Kidney (tissue), 14 donors: ENCODE data around the gene CABP4. TPM values are rescaled to one million over a fixed set of nuclear protein-coding genes. Genes with fewer than 3 reads are reported as not detected.
A peak's percentile ranks its signal among the peaks of the same experiment; 100 is the strongest.

Source experiments
- DNase-seq, 5 donors: peaks; one replicate each; pipeline ENCODE4 v3.0.0-alpha.2; 2013 to 2020
- FAIRE-seq: peaks from 2 replicates; lab custom pipeline; 2012; peaks lifted over from hg19 to GRCh38; lab: Jason Lieb, UNC
- H3K27ac ChIP-seq, 2 donors: one replicate each; pipeline ENCODE4 v1.7.0; 2013; ENCODE audit warnings: low read depth in 2 of 2, low read length in 2 of 2, inconsistent platforms in 1 of 2
- H3K27me3 ChIP-seq: one replicate; pipeline ENCODE4 v1.7.1; 2013; ENCODE audit warnings: low read length, inconsistent platforms; ENCODE audit not compliant: control insufficient read depth, insufficient read depth
- H3K36me3 ChIP-seq, 3 donors: one replicate each; pipeline versions ENCODE4 v1.7.0 to v1.7.1; 2013; ENCODE audit warnings: low read length in 3 of 3, control low read depth in 1 of 3, inconsistent platforms in 1 of 3; ENCODE audit not compliant: insufficient read depth in 3 of 3, control insufficient read depth in 2 of 3
- H3K4me1 ChIP-seq, 3 donors: one replicate each; pipeline versions ENCODE4 v1.7.0 to v1.7.1; 2013; ENCODE audit warnings: low read length in 3 of 3, inconsistent platforms in 1 of 3, low read depth in 1 of 3; ENCODE audit not compliant: control insufficient read depth in 2 of 3, insufficient read depth in 2 of 3
- H3K4me3 ChIP-seq, 3 donors: one replicate each; pipeline versions ENCODE4 v1.7.0 to v1.8.1; 2013; ENCODE audit warnings: low read length in 3 of 3, control low read depth in 1 of 3, inconsistent platforms in 1 of 3
- H3K9ac ChIP-seq, 3 donors: one replicate each; pipeline versions ENCODE4 v1.7.0 to v1.7.1; 2013; ENCODE audit warnings: low read length in 3 of 3, control low read depth in 1 of 3, inconsistent platforms in 1 of 3
- H3K9me3 ChIP-seq, 3 donors: one replicate each; pipeline versions ENCODE4 v1.7.0 to v1.7.1; 2013; ENCODE audit warnings: low read length in 3 of 3, control low read depth in 1 of 3, inconsistent platforms in 1 of 3; ENCODE audit not compliant: control insufficient read depth in 2 of 3, insufficient read depth in 1 of 3
- intact Hi-C: fragments of 100-400 bp; cut with DNase I; formaldehyde crosslinking; loops from one replicate; pipeline ENCODE4 v1.11.1; 2022
- polyA plus RNA-seq: library from polyadenylated mRNA; stranded (reverse); fragments of 350-450 nt; fragmentation: Illumina TruSeq; extraction: RNeasy Lipid Tissue Mini Kit (QIAGEN cat#74804); gene quantifications from one replicate; pipeline ENCODE4 v1.2.3, GENCODE V29; 2014; ENCODE audit warnings: low read depth, low replicate concordance; ENCODE audit not compliant: insufficient read depth
- total RNA-seq: library from RNA; stranded (reverse); fragmentation: NEBNext Ultra II Directional; extraction: Animal tissue kit (Norgen Biotek cat#: 25700); gene quantifications from one replicate; pipeline ENCODE4 v1.2.1, GENCODE V29; 2021
- TF ChIP-seq, protein P1 (sequence below): IDR thresholded peaks from 3 replicates; pipeline ENCODE4 v1.5.1; 2012; ENCODE audit warnings: mild to moderate bottlenecking, moderate library complexity, borderline replicate concordance; ENCODE audit not compliant: insufficient read depth; ENCODE audit errors: extremely low read depth
- donor health status: control.
- donor health status: control.
- donor health status: control.
- donor health status: control.
- donor health status: control.
- donor health status: DM: yes; HTN: yes; CAD: no.
- donor health status: Normal renal cell carcinoma (clear cell type).

The CABP4 gene
- total and polyA plus RNA-seq, 2 donors from 2014 or later, result 0.49 to 3.1 TPM

GRCh38 chr11:67490727-67491065 lies 35.5 kb downstream of the CABP4 start:
- no peak overlapping the region for H3K9ac ChIP-seq

DNA sequence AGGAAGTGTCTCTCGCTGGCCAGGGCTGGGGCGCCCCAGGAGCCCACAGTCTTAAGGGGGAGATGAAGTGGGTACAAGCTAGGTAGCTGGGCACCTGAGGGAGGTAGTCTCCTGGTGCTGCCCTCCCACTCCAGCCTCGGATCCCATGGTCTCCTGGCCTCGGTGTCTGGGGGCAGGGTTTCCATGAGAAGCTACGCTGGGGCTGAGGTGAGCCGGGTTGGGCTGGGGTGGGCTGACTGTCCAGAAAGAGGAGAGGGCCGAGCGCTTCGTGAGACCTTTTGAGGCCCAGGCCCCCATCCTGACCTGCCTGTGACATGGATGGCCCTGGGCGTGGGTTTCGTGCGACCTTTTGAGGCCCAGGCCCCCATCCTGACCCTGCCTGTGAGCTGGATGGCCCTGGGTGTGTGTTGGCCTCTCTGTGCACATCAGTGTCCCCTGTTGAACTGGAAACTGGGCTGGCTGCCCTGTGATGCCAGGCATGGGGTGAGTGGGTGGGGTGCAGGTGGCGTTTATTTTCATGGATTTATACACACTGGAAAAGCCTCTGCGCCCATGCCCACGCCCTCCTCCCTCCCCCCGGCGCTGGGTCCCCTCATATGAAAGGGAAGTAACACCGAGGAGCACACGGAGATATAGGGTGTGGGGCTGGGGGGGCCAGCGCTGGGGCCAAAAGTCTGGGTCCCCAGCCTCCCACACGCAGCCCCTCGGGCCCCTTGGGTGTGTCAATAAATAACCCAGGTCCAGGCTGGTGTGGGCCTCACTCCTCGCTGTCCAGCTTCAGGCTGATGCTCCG lies 36.3 kb downstream of the CABP4 start:
- TF ChIP-seq, protein P1, sequence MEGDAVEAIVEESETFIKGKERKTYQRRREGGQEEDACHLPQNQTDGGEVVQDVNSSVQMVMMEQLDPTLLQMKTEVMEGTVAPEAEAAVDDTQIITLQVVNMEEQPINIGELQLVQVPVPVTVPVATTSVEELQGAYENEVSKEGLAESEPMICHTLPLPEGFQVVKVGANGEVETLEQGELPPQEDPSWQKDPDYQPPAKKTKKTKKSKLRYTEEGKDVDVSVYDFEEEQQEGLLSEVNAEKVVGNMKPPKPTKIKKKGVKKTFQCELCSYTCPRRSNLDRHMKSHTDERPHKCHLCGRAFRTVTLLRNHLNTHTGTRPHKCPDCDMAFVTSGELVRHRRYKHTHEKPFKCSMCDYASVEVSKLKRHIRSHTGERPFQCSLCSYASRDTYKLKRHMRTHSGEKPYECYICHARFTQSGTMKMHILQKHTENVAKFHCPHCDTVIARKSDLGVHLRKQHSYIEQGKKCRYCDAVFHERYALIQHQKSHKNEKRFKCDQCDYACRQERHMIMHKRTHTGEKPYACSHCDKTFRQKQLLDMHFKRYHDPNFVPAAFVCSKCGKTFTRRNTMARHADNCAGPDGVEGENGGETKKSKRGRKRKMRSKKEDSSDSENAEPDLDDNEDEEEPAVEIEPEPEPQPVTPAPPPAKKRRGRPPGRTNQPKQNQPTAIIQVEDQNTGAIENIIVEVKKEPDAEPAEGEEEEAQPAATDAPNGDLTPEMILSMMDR, result no peak
- no peak overlapping the region for H3K27ac ChIP-seq
- DNase-seq (peak in 1 of 5 donors; percentile 51), FAIRE-seq (no peak)
- H3K4me3 ChIP-seq, result no peak overlapping the region
- H3K36me3 ChIP-seq, result peaks cover 0 to 17% (median 2%) of the 10 kb centered on the region in 3 donors
- no peaks in the 10 kb centered on the region for H3K27me3 ChIP-seq
- intact Hi-C loops, result no loop called here
- no peak overlapping the region for H3K9ac ChIP-seq
- no peaks in the 10 kb centered on the region for H3K9me3 ChIP-seq
- H3K4me1 ChIP-seq, result no peaks in the 10 kb centered on the region

More at GRCh38 chr11:67490727-67491065, 35.5 kb downstream of the CABP4 start:
- Histone ChIP-seq H3K27ac (no peak overlapping the region), H3K9me3 (no peaks in the 10 kb centered on the region), H3K4me1 (no peaks in the 10 kb centered on the region), H3K36me3 (peaks cover 0 to 17% (median 2%) of the 10 kb centered on the region in 3 donors), H3K27me3 (no peaks in the 10 kb centered on the region), H3K4me3 (no peak overlapping the region)
- intact Hi-C loops, result no loop called here
- TF ChIP-seq, protein P1, result no peak
- FAIRE-seq (no peak), DNase-seq (peak in 1 of 5 donors; percentile 68)

- Histone ChIP-seq H3K27me3 (no peaks in the 10 kb centered on the region), H3K27ac (no peak overlapping the region), H3K4me3 (no peak overlapping the region), H3K9ac (no peak overlapping the region), H3K36me3 (peaks cover 0 to 17% (median 2%) of the 10 kb centered on the region in 3 donors), H3K9me3 (no peaks in the 10 kb centered on the region), H3K4me1 (no peaks in the 10 kb centered on the region)
- no peak for FAIRE-seq
- peak in 1 of 5 donors; percentile 71 for DNase-seq
- intact Hi-C loops, result no loop called here
- TF ChIP-seq, protein P1, result no peak
Observed at GRCh38 chr11:67492069-67492727, 37.0 kb downstream of the CABP4 start.
